HepG2 (cell line): ENCODE measurements around the gene UNKL. TPM values are rescaled to one million over a fixed set of nuclear protein-coding genes. Genes with fewer than 3 reads are reported as not detected.

Source experiments
- ATAC-seq: fragments of 200-7000 bp; cut with Tn5 transposase; 3 replicates; pipeline ENCODE4 v1.9.1; 2020; ENCODE audit warnings: mild to moderate bottlenecking, moderate library complexity
- BruUV-seq: library from RNA; stranded (reverse); fragments of 400-500 nt; replicated peaks from 2 replicates; lab custom pipeline; 2021; lab: Mats Ljungman, UMichigan
- CTCF ChIA-PET: fragments of 300-600 bp; formaldehyde crosslinking; extraction: SDS; loops from one replicate; lab custom pipeline; 2021; ENCODE audit warnings: low total read pairs, inconsistent platforms, low intra/inter-chr PET ratio; lab: Yijun Ruan, JAX
- POLR2A ChIA-PET: fragments of 350-600 bp; sonication (Branson Sonifier 250); formaldehyde crosslinking; loops from one replicate; lab custom pipeline; 2020; ENCODE audit warnings: antibody characterized with exemption, inconsistent platforms; lab: Yijun Ruan, JAX
- DNase-seq: peaks from one replicate; pipeline ENCODE4 v3.0.0-alpha.2; 2015; ENCODE audit warnings: low spot score
- FAIRE-seq: peaks from 3 replicates; lab custom pipeline; 2011; peaks lifted over from hg19 to GRCh38; lab: Jason Lieb, UNC
- H2AFZ ChIP-seq: one replicate; pipeline ENCODE4 v1.6.1; 2011; ENCODE audit warnings: low read length, inconsistent platforms
- H3K27ac ChIP-seq: fragments of 300-600 bp; 3 replicates; pipeline ENCODE4 v1.8.0; 2011; ENCODE audit warnings: mixed run types, mild to moderate bottlenecking, mixed read lengths, low read length, inconsistent platforms; ENCODE audit not compliant: insufficient read depth; ENCODE audit errors: extremely low read length
- H3K27me3 ChIP-seq, 2 experiments: fragments of 200-600 bp in 1 of 2; 2 replicates in 1 of 2; 3 replicates in 1 of 2; pipeline versions ENCODE4 v1.6.0 to v1.8.0; 2011; ENCODE audit warnings: low read length in 2 of 2, mild to moderate bottlenecking in 2 of 2, moderate library complexity in 2 of 2, inconsistent platforms in 1 of 2; ENCODE audit not compliant: insufficient read depth in 2 of 2, control insufficient read depth in 1 of 2
- H3K36me3 ChIP-seq, 2 experiments: fragments of 200-600 bp in 1 of 2; replicated peaks in 1 of 2; 2 replicates in 1 of 2; 3 replicates in 1 of 2; pipeline versions ENCODE4 v1.5.1 to v1.8.0; 2011; ENCODE audit warnings: low read length in 2 of 2, inconsistent platforms in 1 of 2; ENCODE audit not compliant: insufficient read depth in 2 of 2, control insufficient read depth in 1 of 2
- H3K4me1 ChIP-seq: 2 replicates; pipeline ENCODE4 v1.5.1; 2012; ENCODE audit warnings: low read length, inconsistent platforms; ENCODE audit not compliant: insufficient read depth
- H3K4me2 ChIP-seq: 2 replicates; pipeline ENCODE4 v1.6.0; 2011; ENCODE audit warnings: low read depth, low read length, inconsistent platforms
- H3K4me3 ChIP-seq, 3 experiments: fragments of 200-600 bp in 1 of 3; sonication (generic), shearing (Covaris generic) in 1 of 3; replicated peaks in 1 of 3; 2 replicates each; pipeline ENCODE4 v1.5.1; 2011 to 2016; ENCODE audit warnings: low read length in 3 of 3, inconsistent platforms in 2 of 3, low read depth in 2 of 3, mild to moderate bottlenecking in 2 of 3, control low read depth in 1 of 3, mixed read lengths in 1 of 3; ENCODE audit not compliant: insufficient read depth in 1 of 3
- H3K79me2 ChIP-seq: one replicate; pipeline ENCODE4 v1.6.1; 2011; ENCODE audit warnings: low read length, inconsistent platforms; ENCODE audit not compliant: insufficient read depth
- H3K9ac ChIP-seq: 2 replicates; pipeline ENCODE4 v1.6.0; 2011; ENCODE audit warnings: mild to moderate bottlenecking, low read depth, low read length, inconsistent platforms; ENCODE audit not compliant: insufficient read depth
- H3K9me3 ChIP-seq: 2 replicates; pipeline ENCODE4 v1.5.1; 2012; ENCODE audit warnings: mild to moderate bottlenecking, low read length
- H4K20me1 ChIP-seq: 2 replicates; pipeline ENCODE4 v1.6.0; 2011; ENCODE audit warnings: inconsistent platforms, mild to moderate bottlenecking, low read length, moderate library complexity; ENCODE audit not compliant: insufficient read depth
- AGO2 ChIP-seq: fragments of 200-400 bp; formaldehyde crosslinking; optimal IDR thresholded peaks from 2 replicates; pipeline ENCODE3; 2017; ENCODE audit warnings: mild to moderate bottlenecking, low read depth, low read length, moderate library complexity
- ETV6 ChIP-seq: sonication (generic); formaldehyde crosslinking; conservative IDR thresholded peaks from 2 replicates; pipeline ENCODE4 v1.4.0; 2020; ENCODE audit warnings: missing genetic modification reagents
- SETDB1 ChIP-seq: sonication (generic); formaldehyde crosslinking; IDR thresholded peaks from 2 replicates; pipeline ENCODE4 v1.5.1; 2020; ENCODE audit warnings: missing genetic modification reagents, mild to moderate bottlenecking, borderline replicate concordance
- USF2 ChIP-seq, 2 experiments: sonication (generic) in 1 of 2; formaldehyde crosslinking in 1 of 2; IDR thresholded peaks; 2 replicates each; pipeline versions ENCODE4 v1.5.1 to v1.6.1; 2011 to 2020; ENCODE audit warnings: borderline replicate concordance in 1 of 2, low read depth in 1 of 2, low read length in 1 of 2, mild to moderate bottlenecking in 1 of 2, missing genetic modification reagents in 1 of 2, moderate library complexity in 1 of 2
- WGBS: methylation state at CpG from one replicate; pipeline ENCODE4 v1.1.6; 2017; ENCODE audit warnings: low lambda C conversion rate; 5-methylcytosine and 5-hydroxymethylcytosine counted together
- in situ Hi-C: cut with HindIII; loops from 2 replicates; pipeline ENCODE4 v1.10.0; 2017; ENCODE audit warnings: low pct_unique_long_range_greater_than_20kb; ENCODE audit not compliant: extremely low pct_ligation_motif_present
- intact Hi-C: fragments of 100-400 bp; cut with micrococcal nuclease; formaldehyde crosslinking; loops from one replicate; pipeline ENCODE4 v1.10.0; 2022; ENCODE audit not compliant: unreplicated experiment
- polyA plus RNA-seq, 8 experiments: library from polyadenylated mRNA; depleted of rRNA in 3 of 8; stranded (reverse) in 7 of 8; unstranded in 1 of 8; fragments of >200 nt; fragmentation: Illumina TruSeq in 4 of 8; extraction: Trizol in 4 of 8; gene quantifications; 2 replicates each; pipeline versions ENCODE4 v1.2.1 to v1.2.3, GENCODE V29; 2011 to 2016; ENCODE audit warnings: low read depth in 4 of 8, missing spikeins in 1 of 8, mixed read lengths in 1 of 8; ENCODE audit not compliant: insufficient read depth in 1 of 8
- total RNA-seq, 5 experiments: library from RNA; depleted of rRNA; stranded (reverse); fragments of >200 nt; fragmentation: Illumina TruSeq; extraction: Trizol; gene quantifications; 2 replicates each; pipeline ENCODE4 v1.2.3, GENCODE V29; 2016; ENCODE audit warnings: low read depth in 1 of 5

The UNKL gene
- total and polyA plus RNA-seq, 2 of the 13 experiments (the other 11 are each of a cell fraction or from before 2014, with no cell fraction given) = 10.4 to 17.6 TPM

- ChIA-PET POLR2A (no interaction called here), CTCF (no interaction called here)
- H4K20me1 ChIP-seq = no peaks in the 10 kb centered on the region
- no peak overlapping the region for H3K4me3 ChIP-seq
- H3K4me2 ChIP-seq = no peak overlapping the region
- no peak for ATAC-seq
- no peaks in the 10 kb centered on the region for H3K4me1 ChIP-seq
- H2AFZ ChIP-seq = no peak overlapping the region
- DNase-seq = no peak
- TF ChIP-seq SETDB1 (CRISPR knock-in tag) (no peak), ETV6 (CRISPR knock-in tag) (no peak), USF2 (IDR thresholded peaks at IDR 0.05; ENCODE audit: low read depth, low read length) (no peak), USF2 (CRISPR knock-in tag; IDR thresholded peaks at IDR 0.05; ENCODE audit: borderline replicate concordance) (no peak), AGO2 (peak; percentile 38)
- no peak overlapping the region for H3K9ac ChIP-seq
- WGBS = 96% methylated on average over 10 of the region's 25 CpGs
- in situ Hi-C loops = no loop called here
- no peaks in the 10 kb centered on the region for H3K79me2 ChIP-seq
- BruUV-seq = no TSS peak
- FAIRE-seq = no peak
- H3K27ac ChIP-seq = no peak overlapping the region
- peaks cover 6 to 9% of the 10 kb centered on the region in 2 experiments; a peak in 4 of 5 replicates for H3K36me3 ChIP-seq
- intact Hi-C loops = no loop called here
- no peaks in the 10 kb centered on the region; a peak in 1 of 5 replicates for H3K27me3 ChIP-seq
- no peaks in the 10 kb centered on the region for H3K9me3 ChIP-seq
Measured at GRCh38 chr16:1449201-1449788, 34.8 kb upstream of the UNKL start.
